Dedifferentiated amniotic fluid mesenchymal stem cell (primary cell): ENCODE data around the gene POLR2L.

Experiments used
- DNase-seq: peaks from one replicate; pipeline ENCODE4 v3.0.0-alpha.2; 2016; ENCODE audit errors: extremely low spot score

The POLR2L gene

GRCh38 chr11:838441-839279, 3.7 kb downstream of the POLR2L start:
- DNase-seq: no peak

GRCh38 chr11:837990-838307, 4.4 kb downstream of the POLR2L start:
- no peak for DNase-seq

GRCh38 chr11:837189-837989, 4.9 kb downstream of the POLR2L start:
- no peak for DNase-seq

- DNase-seq: no peak
Measured at GRCh38 chr11:836700-837099, 5.6 kb downstream of the POLR2L start.

- DNase-seq: no peak
Measured at GRCh38 chr11:836274-836673, 6.1 kb downstream of the POLR2L start.

GRCh38 chr11:834371-835316, 7.7 kb downstream of the POLR2L start:
- DNase-seq: peak; percentile 82

- DNase-seq: no peak
Measured at GRCh38 chr11:833849-834311, 8.4 kb downstream of the POLR2L start.

- no peak for DNase-seq
Measured at GRCh38 chr11:833114-833791, 9.1 kb downstream of the POLR2L start.

GRCh38 chr11:832529-833113, 9.7 kb downstream of the POLR2L start, which contains the start of gene CD151:
Gene CD151, plus strand, starts transcription at chr11:832952. Its CDS starts 3,118 bp downstream, at chr11:836070.
- DNase-seq: no peak

GRCh38 chr11:831961-832528, 10.3 kb downstream of the POLR2L start:
- no peak for DNase-seq

GRCh38 chr11:831118-831864, 11.0 kb downstream of the POLR2L start:
- no peak for DNase-seq

GRCh38 chr11:830295-831117, 11.8 kb downstream of the POLR2L start:
- DNase-seq: no peak

- no peak for DNase-seq
Measured at GRCh38 chr11:829847-830294, 12.5 kb downstream of the POLR2L start.

- no peak for DNase-seq
Measured at GRCh38 chr11:829176-829846, 13.0 kb downstream of the POLR2L start.

- DNase-seq: no peak
Measured at GRCh38 chr11:828506-829175, 13.7 kb downstream of the POLR2L start.

- no peak for DNase-seq
Measured at GRCh38 chr11:827897-828192, 14.5 kb downstream of the POLR2L start, which contains the start of gene CRACR2B. Gene CRACR2B, plus strand, starts transcription at chr11:827919. Its CDS starts 689 bp downstream, at chr11:828608.

- no peak for DNase-seq
Measured at GRCh38 chr11:827146-827896, 15.0 kb downstream of the POLR2L start.
